H1 (cell line): ENCODE results near the gene MDK.

ENCODE experiments used
- BRCA1 ChIP-seq: IDR thresholded peaks from 2 replicates; pipeline ENCODE4 v1.6.1; 2012; ENCODE audit warnings: low read depth, low read length, improper control_type of control experiment
- GABPA ChIP-seq: IDR thresholded peaks from 2 replicates; pipeline ENCODE4 v1.6.1; 2011; ENCODE audit warnings: mild to moderate bottlenecking, low read length, moderate library complexity, borderline replicate concordance; ENCODE audit not compliant: insufficient read depth
- JUN ChIP-seq: IDR thresholded peaks from 2 replicates; pipeline ENCODE4 v1.6.1; 2011; ENCODE audit warnings: low read depth, mild to moderate bottlenecking, improper control_type of control experiment, low read length
- POLR2AphosphoS5 ChIP-seq: IDR thresholded peaks from 2 replicates; pipeline ENCODE4 v1.6.1; 2011; ENCODE audit warnings: low read depth, low read length
- RAD21 ChIP-seq, 2 experiments: IDR thresholded peaks in 1 of 2; conservative IDR thresholded peaks in 1 of 2; 2 replicates each; pipeline ENCODE4 v1.6.1; 2011; ENCODE audit warnings: low read depth in 2 of 2, low read length in 2 of 2, improper control_type of control experiment in 1 of 2, inconsistent platforms in 1 of 2, mild to moderate bottlenecking in 1 of 2, moderate library complexity in 1 of 2
- SP2 ChIP-seq: IDR thresholded peaks from 2 replicates; pipeline ENCODE4 v1.6.1; 2012; ENCODE audit warnings: mild to moderate bottlenecking, low read length, inconsistent platforms
- TAF1 ChIP-seq: IDR thresholded peaks from 2 replicates; pipeline ENCODE4 v1.6.1; 2011; ENCODE audit warnings: mild to moderate bottlenecking, low read depth, low read length
- YY1 ChIP-seq: IDR thresholded peaks from 2 replicates; pipeline ENCODE4 v1.6.1; 2011; ENCODE audit warnings: low read depth, mild to moderate bottlenecking, low read length
- ZNF274 ChIP-seq: IDR thresholded peaks from 2 replicates; pipeline ENCODE4 v1.7.0; 2012; ENCODE audit warnings: low read length, borderline replicate concordance; ENCODE audit errors: extremely low read depth
- TF ChIP-seq, protein P1 (sequence below), 3 experiments: IDR thresholded peaks; 1 replicate in 2 of 3; 2 replicates in 1 of 3; pipeline versions ENCODE4 v1.5.1 to v1.6.1; 2011; ENCODE audit warnings: low read length in 3 of 3, mild to moderate bottlenecking in 3 of 3, inconsistent platforms in 2 of 3, low read depth in 1 of 3, moderate library complexity in 1 of 3; ENCODE audit not compliant: insufficient read depth in 1 of 3; ENCODE audit errors: control extremely low read depth in 1 of 3

DNA sequence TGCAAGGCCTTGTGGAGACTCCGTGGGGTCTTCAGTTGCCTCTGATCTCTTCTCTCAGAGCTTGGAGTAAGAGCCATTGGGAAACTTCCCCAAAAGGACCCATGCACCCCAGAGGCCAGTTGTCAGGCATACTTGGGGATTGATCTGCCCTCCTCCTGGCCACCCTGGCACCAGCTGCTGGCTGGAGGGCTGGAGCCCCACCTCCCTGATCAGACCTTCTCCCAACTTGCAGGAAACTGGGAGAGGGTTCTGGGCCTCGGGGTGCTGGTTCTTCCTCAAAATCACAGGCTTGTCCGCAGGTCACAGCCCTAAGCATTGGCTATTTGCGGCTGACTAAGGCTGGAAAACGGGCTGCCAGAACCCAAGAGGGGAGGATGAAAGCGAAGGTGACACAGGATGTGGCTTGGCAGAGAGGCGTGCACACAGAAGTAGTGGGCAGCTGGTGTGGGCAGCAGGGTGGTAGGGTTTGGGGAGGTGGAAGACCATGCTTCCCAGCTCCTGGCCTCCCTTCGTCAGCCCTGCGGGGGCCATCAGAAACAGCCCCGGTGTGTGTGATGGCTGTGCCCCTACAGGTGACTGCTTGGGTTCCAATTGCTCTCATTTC lies 35.5 kb upstream of the MDK start:
- no peak for TF ChIP-seq BRCA1
- no peak for TF ChIP-seq YY1
- TF ChIP-seq, protein P1, sequence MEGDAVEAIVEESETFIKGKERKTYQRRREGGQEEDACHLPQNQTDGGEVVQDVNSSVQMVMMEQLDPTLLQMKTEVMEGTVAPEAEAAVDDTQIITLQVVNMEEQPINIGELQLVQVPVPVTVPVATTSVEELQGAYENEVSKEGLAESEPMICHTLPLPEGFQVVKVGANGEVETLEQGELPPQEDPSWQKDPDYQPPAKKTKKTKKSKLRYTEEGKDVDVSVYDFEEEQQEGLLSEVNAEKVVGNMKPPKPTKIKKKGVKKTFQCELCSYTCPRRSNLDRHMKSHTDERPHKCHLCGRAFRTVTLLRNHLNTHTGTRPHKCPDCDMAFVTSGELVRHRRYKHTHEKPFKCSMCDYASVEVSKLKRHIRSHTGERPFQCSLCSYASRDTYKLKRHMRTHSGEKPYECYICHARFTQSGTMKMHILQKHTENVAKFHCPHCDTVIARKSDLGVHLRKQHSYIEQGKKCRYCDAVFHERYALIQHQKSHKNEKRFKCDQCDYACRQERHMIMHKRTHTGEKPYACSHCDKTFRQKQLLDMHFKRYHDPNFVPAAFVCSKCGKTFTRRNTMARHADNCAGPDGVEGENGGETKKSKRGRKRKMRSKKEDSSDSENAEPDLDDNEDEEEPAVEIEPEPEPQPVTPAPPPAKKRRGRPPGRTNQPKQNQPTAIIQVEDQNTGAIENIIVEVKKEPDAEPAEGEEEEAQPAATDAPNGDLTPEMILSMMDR (IDR thresholded peaks at IDR 0.05; ENCODE audit: control extremely low read depth in 1 of 3, insufficient read depth in 1 of 3, low read depth in 1 of 3, low read length in 3 of 3): no peak
- no peak for TF ChIP-seq TAF1
- TF ChIP-seq GABPA: no peak
- TF ChIP-seq JUN: no peak
- no peak for TF ChIP-seq ZNF274
- no peak for TF ChIP-seq RAD21 (IDR thresholded peaks at IDR 0.05 in 1 of 2, conservative IDR thresholded peaks at IDR 0.05 in 1 of 2; ENCODE audit: low read depth in 2 of 2, low read length in 2 of 2)
- no peak for TF ChIP-seq SP2
- no peak for TF ChIP-seq POLR2AphosphoS5
